Fibroblast of the aortic adventitia (primary cell): ENCODE data around the gene MIB1. TPM values are rescaled to one million over a fixed set of nuclear protein-coding genes. Genes with fewer than 3 reads are reported as not detected.

ENCODE experiments used
- DNase-seq: peaks from one replicate; pipeline ENCODE4 v3.0.0-alpha.2; 2010; ENCODE audit warnings: low read depth
- H3K4me3 ChIP-seq: 2 replicates; pipeline ENCODE4 v1.5.1; 2011; ENCODE audit warnings: low read depth, mild to moderate bottlenecking, control low read depth, low read length, moderate library complexity
- small RNA-seq: library from RNA; depleted of rRNA; stranded (forward); fragments of <200 nt; gene quantifications from one replicate; pipeline ENCODE3, GENCODE V24; 2012
- total RNA-seq: library from RNA; depleted of rRNA; stranded (reverse); fragments of >200 nt; gene quantifications from 2 replicates; pipeline ENCODE4 v1.2.3, GENCODE V29; 2012; ENCODE audit warnings: low replicate concordance
- TF ChIP-seq, protein P1 (sequence below): IDR thresholded peaks from 2 replicates; pipeline ENCODE4 v1.5.1; 2011; ENCODE audit warnings: mild to moderate bottlenecking, low read length, control low read depth, inconsistent platforms; ENCODE audit not compliant: insufficient read depth

The MIB1 gene
- total RNA-seq, 1 donor = 47.0 TPM

DNA sequence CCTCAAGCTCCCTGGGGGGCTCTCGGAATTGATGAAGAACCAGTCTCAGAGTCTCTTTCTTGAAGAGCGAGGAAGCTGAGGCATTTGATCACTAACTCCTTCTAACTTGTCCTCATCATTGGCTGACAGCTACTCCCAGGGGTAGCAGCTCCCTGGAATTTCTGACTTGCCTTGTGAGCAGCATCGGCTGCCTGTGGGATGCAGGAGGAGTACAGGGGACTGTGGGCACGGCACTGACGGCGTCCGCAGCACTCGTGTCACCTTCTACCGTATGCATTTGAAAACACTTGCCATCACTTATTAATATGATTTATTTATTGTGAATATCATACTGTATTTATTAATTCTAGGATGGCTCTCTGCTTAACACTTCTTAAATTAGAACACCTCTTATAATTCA lies 175.0 kb downstream of the MIB1 start:
- H3K4me3 ChIP-seq = no peak overlapping the region
- TF ChIP-seq, protein P1, sequence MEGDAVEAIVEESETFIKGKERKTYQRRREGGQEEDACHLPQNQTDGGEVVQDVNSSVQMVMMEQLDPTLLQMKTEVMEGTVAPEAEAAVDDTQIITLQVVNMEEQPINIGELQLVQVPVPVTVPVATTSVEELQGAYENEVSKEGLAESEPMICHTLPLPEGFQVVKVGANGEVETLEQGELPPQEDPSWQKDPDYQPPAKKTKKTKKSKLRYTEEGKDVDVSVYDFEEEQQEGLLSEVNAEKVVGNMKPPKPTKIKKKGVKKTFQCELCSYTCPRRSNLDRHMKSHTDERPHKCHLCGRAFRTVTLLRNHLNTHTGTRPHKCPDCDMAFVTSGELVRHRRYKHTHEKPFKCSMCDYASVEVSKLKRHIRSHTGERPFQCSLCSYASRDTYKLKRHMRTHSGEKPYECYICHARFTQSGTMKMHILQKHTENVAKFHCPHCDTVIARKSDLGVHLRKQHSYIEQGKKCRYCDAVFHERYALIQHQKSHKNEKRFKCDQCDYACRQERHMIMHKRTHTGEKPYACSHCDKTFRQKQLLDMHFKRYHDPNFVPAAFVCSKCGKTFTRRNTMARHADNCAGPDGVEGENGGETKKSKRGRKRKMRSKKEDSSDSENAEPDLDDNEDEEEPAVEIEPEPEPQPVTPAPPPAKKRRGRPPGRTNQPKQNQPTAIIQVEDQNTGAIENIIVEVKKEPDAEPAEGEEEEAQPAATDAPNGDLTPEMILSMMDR = no peak
- DNase-seq = no peak

DNA sequence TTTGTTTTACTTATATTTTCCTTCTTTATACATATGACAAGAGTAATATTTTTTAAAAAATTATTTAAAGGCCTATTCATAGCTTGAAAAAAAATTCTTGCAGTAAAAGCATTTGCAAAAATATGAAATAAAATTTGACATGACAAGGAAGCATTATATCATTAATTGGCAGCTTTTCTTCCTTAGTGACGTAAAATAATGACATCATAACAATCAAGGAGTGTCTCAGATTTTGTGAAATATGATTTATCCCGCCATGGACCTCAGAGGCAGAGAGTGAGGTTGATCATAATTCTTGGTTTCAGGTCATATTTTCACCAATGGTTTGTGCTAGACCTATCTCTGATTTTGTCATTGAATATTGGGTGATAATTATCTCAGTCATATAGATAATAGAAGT lies 176.0 kb downstream of the MIB1 start:
- TF ChIP-seq, protein P1 = no peak
- no peak for DNase-seq
- H3K4me3 ChIP-seq = no peak overlapping the region

DNA sequence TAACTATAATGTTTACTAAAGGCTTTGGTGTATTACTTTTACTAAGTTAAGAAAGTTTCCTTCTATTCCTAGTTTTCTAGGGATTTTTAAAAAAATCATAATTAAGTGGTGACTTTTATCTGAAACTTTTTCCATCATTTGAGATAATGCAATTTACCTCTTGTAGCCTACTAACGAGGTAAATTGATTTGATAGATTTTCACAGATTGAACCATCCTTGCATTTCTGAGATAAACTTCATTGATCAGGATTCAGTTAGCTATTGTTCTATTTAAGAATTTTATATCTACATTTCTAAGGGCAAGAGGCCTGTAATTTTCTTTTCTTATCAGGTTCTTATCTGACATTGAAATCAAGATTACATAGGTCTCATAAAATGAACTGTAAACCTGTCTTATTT lies 178.1 kb downstream of the MIB1 start:
- H3K4me3 ChIP-seq = no peak overlapping the region
- TF ChIP-seq, protein P1 = no peak
- DNase-seq = no peak

Small RNAs within 50 kb of the gene (small RNA-seq; reads per million reads assigned to genes)
- gene AC103987.3 (not detected), gene RF00019 (not detected), gene RF00045 (not detected), gene RF01241 (not detected), gene RN7SL233P (not detected), gene RNU6-1038P (not detected)

Other genes starting within 250 kb of the MIB1 start
- 15.6 and 26.0 TPM in 2 replicates for gene ESCO1, start 140.1 kb upstream of the MIB1 start, total RNA-seq
- 15.1 and 78.2 TPM in 2 replicates for gene SNRPD1, start 128.5 kb upstream of the MIB1 start, total RNA-seq
- 1.1 and 5.5 TPM in 2 replicates for gene ABHD3, start 36.0 kb upstream of the MIB1 start, total RNA-seq